Vagina (tissue), 2 donors: Measurements from ENCODE around the gene MAML3. TPM values are rescaled to one million over a fixed set of nuclear protein-coding genes. Genes with fewer than 3 reads are reported as not detected.

Experiments
- DNase-seq, 2 donors: peaks; one replicate each; pipeline ENCODE4 v3.0.0-alpha.2; 2017; ENCODE audit errors: extremely low spot score in 2 of 2
- H3K27ac ChIP-seq: fragments of 200-600 bp; sonication (generic); one replicate; pipeline ENCODE4 v1.5.1; 2019
- H3K27me3 ChIP-seq: fragments of 200-600 bp; sonication (generic); one replicate; pipeline ENCODE4 v1.5.1; 2019
- H3K36me3 ChIP-seq, 2 donors: fragments of 200-600 bp; sonication (generic); one replicate each; pipeline ENCODE4 v1.5.1; 2017 to 2019
- H3K4me1 ChIP-seq: fragments of 200-600 bp; sonication (generic); one replicate; pipeline ENCODE4 v1.5.1; 2019
- H3K4me3 ChIP-seq, 2 donors: fragments of 200-600 bp; sonication (generic); 1 replicate in 1 of 2; 2 replicates in 1 of 2; pipeline ENCODE4 v1.5.1; 2016 to 2019
- H3K9me3 ChIP-seq: fragments of 200-600 bp; sonication (generic); one replicate; pipeline ENCODE4 v1.5.1; 2019
- POLR2A ChIP-seq, 2 donors: fragments of 450-650 bp; IDR thresholded peaks; one replicate each; pipeline ENCODE4 v1.6.1; 2017; ENCODE audit warnings: antibody characterized with exemption in 2 of 2, mild to moderate bottlenecking in 2 of 2, moderate library complexity in 2 of 2
- POLR2AphosphoS5 ChIP-seq, 2 donors: sonication (generic); formaldehyde crosslinking; IDR thresholded peaks; one replicate each; pipeline ENCODE4 v1.9.0; 2017; ENCODE audit warnings: antibody characterized with exemption in 2 of 2, mild to moderate bottlenecking in 2 of 2, low read depth in 1 of 2; ENCODE audit not compliant: insufficient read depth in 1 of 2
- intact Hi-C: fragments of 100-400 bp; cut with DNase I; formaldehyde crosslinking; loops from one replicate; pipeline ENCODE4 v1.15.1; 2023
- total RNA-seq: library from RNA; depleted of rRNA; stranded (reverse); fragments of >200 nt; gene quantifications from one replicate; pipeline ENCODE4 v1.2.3, GENCODE V29; 2016
- TF ChIP-seq, protein P1 (sequence below), 3 experiments: fragments of 450-650 bp in 2 of 3; fragments of 200-600 bp in 1 of 3; sonication (generic) in 1 of 3; IDR thresholded peaks; one replicate each; pipeline ENCODE4 v1.5.1; 2017 to 2019; ENCODE audit warnings: antibody characterized with exemption in 3 of 3, mild to moderate bottlenecking in 2 of 3, moderate library complexity in 2 of 3

Gene MAML3
- total RNA-seq, 1 donor from 2014 or later = 16.2 TPM

DNA sequence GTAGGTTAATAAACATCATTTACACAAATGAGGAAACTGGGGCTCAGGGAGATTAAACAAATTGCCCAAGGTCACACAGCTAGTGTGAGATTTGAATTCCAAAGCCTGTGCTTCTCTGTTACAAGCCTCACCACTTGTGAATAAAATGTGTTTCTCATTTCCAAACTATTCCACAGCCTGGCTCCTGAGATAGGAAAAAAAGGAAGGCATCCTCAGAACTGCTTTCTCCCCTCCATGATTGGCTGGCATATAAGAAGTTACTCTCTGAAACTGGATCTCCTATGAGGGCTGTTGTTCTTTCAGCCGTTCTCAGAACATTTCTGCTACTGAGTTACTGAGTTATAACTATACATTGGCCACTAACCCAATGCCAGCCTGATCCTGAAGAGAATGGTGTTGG is 237.9 kb downstream of the MAML3 start:
- DNase-seq = no peak
- Histone ChIP-seq H3K4me3 (no peak overlapping the region), H3K4me1 (peaks cover 47% of the 10 kb centered on the region), H3K27ac (no peak overlapping the region), H3K9me3 (no peaks in the 10 kb centered on the region), H3K36me3 (no peaks in the 10 kb centered on the region), H3K27me3 (no peaks in the 10 kb centered on the region)
- TF ChIP-seq POLR2A (IDR thresholded peaks at IDR 0.05) (no peak), POLR2AphosphoS5 (IDR thresholded peaks at IDR 0.05; ENCODE audit: insufficient read depth in 1 of 2, low read depth in 1 of 2) (no peak)
- TF ChIP-seq, protein P1, sequence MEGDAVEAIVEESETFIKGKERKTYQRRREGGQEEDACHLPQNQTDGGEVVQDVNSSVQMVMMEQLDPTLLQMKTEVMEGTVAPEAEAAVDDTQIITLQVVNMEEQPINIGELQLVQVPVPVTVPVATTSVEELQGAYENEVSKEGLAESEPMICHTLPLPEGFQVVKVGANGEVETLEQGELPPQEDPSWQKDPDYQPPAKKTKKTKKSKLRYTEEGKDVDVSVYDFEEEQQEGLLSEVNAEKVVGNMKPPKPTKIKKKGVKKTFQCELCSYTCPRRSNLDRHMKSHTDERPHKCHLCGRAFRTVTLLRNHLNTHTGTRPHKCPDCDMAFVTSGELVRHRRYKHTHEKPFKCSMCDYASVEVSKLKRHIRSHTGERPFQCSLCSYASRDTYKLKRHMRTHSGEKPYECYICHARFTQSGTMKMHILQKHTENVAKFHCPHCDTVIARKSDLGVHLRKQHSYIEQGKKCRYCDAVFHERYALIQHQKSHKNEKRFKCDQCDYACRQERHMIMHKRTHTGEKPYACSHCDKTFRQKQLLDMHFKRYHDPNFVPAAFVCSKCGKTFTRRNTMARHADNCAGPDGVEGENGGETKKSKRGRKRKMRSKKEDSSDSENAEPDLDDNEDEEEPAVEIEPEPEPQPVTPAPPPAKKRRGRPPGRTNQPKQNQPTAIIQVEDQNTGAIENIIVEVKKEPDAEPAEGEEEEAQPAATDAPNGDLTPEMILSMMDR (IDR thresholded peaks at IDR 0.05) = no peak
- intact Hi-C loops = no loop called here

DNA sequence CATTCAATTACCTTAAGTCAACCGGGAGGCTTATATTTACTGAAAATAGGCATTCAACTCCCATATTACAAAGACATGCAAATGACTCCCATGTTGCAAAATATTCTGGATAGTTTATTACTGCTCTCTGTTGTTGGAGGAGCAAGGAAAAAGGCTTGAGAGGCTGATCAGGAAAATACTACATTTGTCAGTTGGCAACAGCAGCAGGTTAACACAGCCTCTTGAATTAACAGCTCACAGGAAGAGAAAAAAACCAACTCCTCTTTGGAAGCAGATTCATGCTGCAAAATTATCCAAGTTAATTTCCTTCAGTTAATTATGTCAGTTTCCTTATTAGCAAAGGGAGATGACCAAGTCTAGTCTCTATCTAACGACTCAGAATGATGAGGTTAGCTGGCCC is 238.9 kb downstream of the MAML3 start:
- H3K4me1 ChIP-seq = peaks cover 37% of the 10 kb centered on the region
- TF ChIP-seq, protein P1 (IDR thresholded peaks at IDR 0.05) = no peak
- TF ChIP-seq POLR2AphosphoS5 (IDR thresholded peaks at IDR 0.05; ENCODE audit: insufficient read depth in 1 of 2, low read depth in 1 of 2) = no peak
- no peak for TF ChIP-seq POLR2A (IDR thresholded peaks at IDR 0.05)
- no peaks in the 10 kb centered on the region for H3K27me3 ChIP-seq
- H3K9me3 ChIP-seq = no peaks in the 10 kb centered on the region
- no peak for DNase-seq
- no peak overlapping the region for H3K27ac ChIP-seq
- intact Hi-C loops = no loop called here
- no peaks in the 10 kb centered on the region for H3K36me3 ChIP-seq
- no peak overlapping the region for H3K4me3 ChIP-seq

DNA sequence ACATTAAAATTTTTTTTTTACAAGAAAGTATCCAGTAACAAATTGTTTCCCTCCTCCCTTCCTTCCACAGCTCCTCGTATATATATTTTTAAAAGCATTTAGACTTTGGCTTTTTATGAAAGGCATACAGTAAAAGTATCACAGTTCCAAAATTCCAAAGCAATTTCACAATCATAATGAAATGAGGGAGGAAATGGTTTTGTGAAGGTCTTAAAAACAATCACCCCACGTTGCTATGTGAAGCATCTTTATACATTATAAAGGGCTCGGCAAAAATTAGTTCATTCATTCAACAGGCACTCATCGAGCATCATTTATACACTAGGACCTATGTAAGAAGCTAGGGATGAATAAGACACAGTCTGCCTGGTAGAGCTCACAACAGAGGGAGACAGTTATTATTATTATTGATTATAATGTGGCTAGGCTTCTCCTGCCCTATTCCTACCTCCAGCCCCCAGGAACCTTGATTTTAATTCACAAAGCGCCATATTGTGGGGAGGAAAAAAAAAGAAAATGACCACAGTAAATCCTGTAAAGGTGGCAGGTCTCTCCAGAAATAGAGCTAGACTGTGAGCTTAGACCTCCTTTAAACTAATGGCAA is 239.9 kb downstream of the MAML3 start:
- Histone ChIP-seq H3K27ac (no peak overlapping the region), H3K4me1 (peaks cover 28% of the 10 kb centered on the region), H3K27me3 (no peaks in the 10 kb centered on the region), H3K36me3 (no peaks in the 10 kb centered on the region), H3K4me3 (no peak overlapping the region), H3K9me3 (no peaks in the 10 kb centered on the region)
- intact Hi-C loops = no loop called here
- TF ChIP-seq, protein P1 (IDR thresholded peaks at IDR 0.05) = no peak
- TF ChIP-seq POLR2A (IDR thresholded peaks at IDR 0.05) = no peak
- no peak for TF ChIP-seq POLR2AphosphoS5 (IDR thresholded peaks at IDR 0.05; ENCODE audit: insufficient read depth in 1 of 2, low read depth in 1 of 2)
- DNase-seq = no peak

DNA sequence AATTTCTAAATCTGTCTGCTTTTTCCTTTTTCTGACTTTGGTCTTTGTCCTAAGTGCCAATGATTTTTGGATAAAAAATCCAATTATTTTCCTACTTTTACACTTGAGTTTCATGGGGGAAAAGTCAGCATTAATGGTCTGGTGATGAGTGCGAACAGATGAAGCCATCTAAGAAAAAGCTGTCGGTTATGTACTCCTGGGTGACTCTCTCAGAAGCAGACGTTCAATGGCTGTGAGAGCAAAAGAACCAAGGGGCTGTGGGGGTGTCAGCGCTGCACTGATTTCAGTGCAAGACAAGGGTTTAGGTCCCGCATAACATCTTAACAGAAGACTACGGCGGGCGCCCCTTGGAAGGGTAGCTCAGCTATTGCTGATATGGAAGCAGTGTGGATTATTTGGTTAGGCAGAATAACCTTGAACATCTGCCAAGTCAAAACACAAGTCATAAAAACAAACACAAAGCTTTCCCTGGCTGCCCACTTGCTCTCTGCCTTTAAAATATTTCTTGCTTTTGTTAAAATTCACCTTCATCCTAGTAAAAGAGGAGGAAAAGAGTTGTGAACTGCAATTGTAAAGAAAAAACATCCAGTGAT is 240.5 kb downstream of the MAML3 start:
- Histone ChIP-seq H3K9me3 (no peaks in the 10 kb centered on the region), H3K4me1 (peaks cover 22% of the 10 kb centered on the region), H3K27me3 (no peaks in the 10 kb centered on the region), H3K36me3 (no peaks in the 10 kb centered on the region), H3K27ac (no peak overlapping the region), H3K4me3 (no peak overlapping the region)
- no peak for DNase-seq
- intact Hi-C loops = no loop called here
- TF ChIP-seq, protein P1 (IDR thresholded peaks at IDR 0.05) = no peak
- no peak for TF ChIP-seq POLR2A (IDR thresholded peaks at IDR 0.05)
- no peak for TF ChIP-seq POLR2AphosphoS5 (IDR thresholded peaks at IDR 0.05; ENCODE audit: insufficient read depth in 1 of 2, low read depth in 1 of 2)

DNA sequence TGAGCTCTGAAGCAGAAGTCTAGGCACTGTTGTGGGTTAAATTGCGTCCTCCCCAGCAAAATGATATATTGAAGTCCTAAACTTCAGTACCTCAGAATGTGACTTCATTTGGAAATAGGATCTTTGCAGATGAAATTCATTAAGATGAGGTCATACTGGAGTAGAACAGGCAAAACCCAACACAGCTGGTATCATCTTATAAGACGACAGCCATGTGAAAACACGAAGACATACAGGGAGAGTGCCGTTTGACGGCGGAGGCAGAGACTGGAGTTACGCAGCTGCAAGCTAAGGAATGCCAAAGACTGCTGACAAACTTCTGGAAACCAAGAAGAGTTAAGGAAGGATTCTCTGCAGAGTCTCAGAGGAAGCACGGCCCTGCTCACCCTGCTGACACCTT is 241.5 kb downstream of the MAML3 start:
- no peak overlapping the region for H3K27ac ChIP-seq
- no peak for DNase-seq
- TF ChIP-seq, protein P1 (IDR thresholded peaks at IDR 0.05) = no peak
- no peak for TF ChIP-seq POLR2AphosphoS5 (IDR thresholded peaks at IDR 0.05; ENCODE audit: insufficient read depth in 1 of 2, low read depth in 1 of 2)
- no peak for TF ChIP-seq POLR2A (IDR thresholded peaks at IDR 0.05)
- no peak overlapping the region for H3K4me3 ChIP-seq
- H3K27me3 ChIP-seq = no peaks in the 10 kb centered on the region
- H3K9me3 ChIP-seq = no peaks in the 10 kb centered on the region
- intact Hi-C loops = no loop called here
- H3K36me3 ChIP-seq = no peaks in the 10 kb centered on the region
- peaks cover 20% of the 10 kb centered on the region for H3K4me1 ChIP-seq
